Activated T-cell treated with anti-CD3 and anti-CD28 coated beads, Interleukin-2, amount 50 U/mL, for 4 hours (primary cell): ENCODE measurements around the gene NFE2L1. TPM values are rescaled to one million over a fixed set of nuclear protein-coding genes. Genes with fewer than 3 reads are reported as not detected.
"Not testable (repeated sequence)": the region's sequence is repeated elsewhere in the genome, so short reads cannot be mapped to it uniquely, and the experiment has no call there.

Source experiments
- ATAC-seq, 2 donors: fragments of 200-7000 bp; cut with Tn5 transposase; one replicate each; pipeline ENCODE4 v1.10.0; 2021
- DNase-seq: peaks from one replicate; pipeline ENCODE4 v3.0.0-alpha.2; 2020
- H3K27me3 Mint-ChIP-seq: one replicate; pipeline ENCODE4 v1.8.0; 2021; ENCODE audit warnings: low read depth, mixed read lengths
- H3K36me3 Mint-ChIP-seq: one replicate; pipeline ENCODE4 v1.8.0; 2022; ENCODE audit warnings: mixed read lengths; ENCODE audit not compliant: insufficient read depth
- H3K4me1 Mint-ChIP-seq: one replicate; pipeline ENCODE4 v1.8.0; 2021; ENCODE audit warnings: low read depth, mixed read lengths
- H3K4me3 Mint-ChIP-seq: one replicate; pipeline ENCODE4 v1.8.0; 2021; ENCODE audit warnings: mild to moderate bottlenecking, moderate library complexity, mixed read lengths
- H3K9me3 Mint-ChIP-seq: one replicate; pipeline ENCODE4 v1.8.0; 2021; ENCODE audit warnings: mixed read lengths
- total RNA-seq, 3 donors: library from RNA; stranded (reverse); gene quantifications; one replicate each; pipeline ENCODE4 v1.2.1, GENCODE V29; 2021

NFE2L1 gene
- total RNA-seq, 3 donors from 2014 or later = 93.1 to 123 (median 109) TPM

DNA sequence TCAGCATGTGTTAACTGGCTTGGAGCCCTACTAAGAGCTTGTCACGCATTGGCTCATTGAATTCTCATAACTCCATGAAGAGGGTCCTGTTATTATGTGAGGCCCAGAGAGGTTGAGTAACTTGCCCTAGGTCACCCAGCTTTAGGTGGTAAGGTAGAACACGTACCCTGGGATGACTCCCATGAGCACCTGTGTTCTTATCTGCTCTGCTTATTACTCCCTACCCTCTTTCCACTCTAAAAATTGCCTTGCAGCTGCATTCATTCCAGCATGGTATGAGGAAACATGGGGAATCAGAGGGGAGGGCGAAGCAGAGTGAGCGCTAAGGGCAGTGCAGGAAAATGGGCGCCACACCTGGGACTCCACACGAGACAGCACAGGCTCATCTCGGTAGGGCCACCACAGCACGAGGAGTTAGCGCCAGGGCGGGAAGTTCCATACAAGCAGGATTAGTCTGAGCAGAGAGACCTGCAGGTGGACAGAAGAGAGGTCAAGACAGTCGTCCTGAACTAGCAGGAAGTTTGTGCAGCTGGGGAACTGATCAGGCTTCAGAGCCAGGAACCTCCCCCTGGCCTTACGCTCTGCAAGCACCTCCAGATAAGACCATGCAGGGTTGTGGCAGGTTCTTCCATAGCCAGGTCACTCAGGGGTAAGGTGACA is 20.7 kb upstream of the NFE2L1 start:
- H3K36me3 Mint-ChIP-seq = no peaks in the 10 kb centered on the region
- no peaks in the 10 kb centered on the region for H3K9me3 Mint-ChIP-seq
- H3K27me3 Mint-ChIP-seq = peaks cover 30% of the 10 kb centered on the region
- DNase-seq = no peak
- no peak overlapping the region for H3K4me3 Mint-ChIP-seq
- peaks cover 33% of the 10 kb centered on the region for H3K4me1 Mint-ChIP-seq
- no peak for ATAC-seq

DNA sequence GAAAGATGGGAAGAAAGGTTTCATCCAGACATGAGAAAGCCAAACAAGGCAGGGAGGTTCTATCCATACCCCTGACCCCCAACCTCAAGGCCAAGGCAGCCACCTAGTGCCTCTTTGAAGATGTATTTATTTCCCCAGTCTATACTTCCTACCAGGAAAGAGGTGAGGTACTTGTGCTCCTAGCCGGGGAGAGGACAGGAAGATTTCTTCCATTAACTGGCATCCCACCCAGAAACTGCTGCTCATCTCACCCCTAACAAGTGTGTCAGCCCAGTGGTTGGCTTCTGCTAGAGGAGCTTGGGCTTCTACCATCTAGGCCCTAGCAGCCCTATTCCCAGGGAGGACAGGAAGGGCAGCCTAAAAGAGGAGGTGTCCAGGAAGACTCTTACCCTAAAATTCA is 19.4 kb upstream of the NFE2L1 start:
- ATAC-seq (no peak), DNase-seq (no peak)
- no peaks in the 10 kb centered on the region for H3K9me3 Mint-ChIP-seq
- peaks cover 28% of the 10 kb centered on the region for H3K4me1 Mint-ChIP-seq
- H3K36me3 Mint-ChIP-seq = no peaks in the 10 kb centered on the region
- peaks cover 34% of the 10 kb centered on the region for H3K27me3 Mint-ChIP-seq
- no peak overlapping the region for H3K4me3 Mint-ChIP-seq

DNA sequence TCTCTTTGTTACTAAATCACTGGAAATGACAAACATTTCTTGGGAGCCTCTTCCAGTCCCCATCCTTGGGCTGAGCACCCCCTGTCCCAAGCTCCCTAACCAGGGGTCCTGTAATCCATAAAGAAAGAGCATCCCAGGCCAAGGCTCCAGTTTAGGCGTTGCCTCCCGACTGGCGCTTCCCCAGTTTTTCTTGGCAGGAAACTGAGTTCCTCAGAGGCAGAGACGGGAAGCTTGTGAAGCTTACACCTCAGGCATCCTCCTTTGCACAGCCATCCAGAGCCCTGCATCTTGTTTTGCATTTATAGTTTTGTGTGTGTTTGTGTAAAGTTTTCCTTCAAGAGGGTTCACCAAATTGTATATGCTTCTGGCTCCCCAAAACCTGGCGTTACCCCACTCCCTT is 17.6 kb upstream of the NFE2L1 start:
- H3K27me3 Mint-ChIP-seq = peaks cover 35% of the 10 kb centered on the region
- no peak for DNase-seq
- ATAC-seq = no peak
- no peaks in the 10 kb centered on the region for H3K9me3 Mint-ChIP-seq
- no peak overlapping the region for H3K4me3 Mint-ChIP-seq
- H3K36me3 Mint-ChIP-seq = no peaks in the 10 kb centered on the region
- H3K4me1 Mint-ChIP-seq = peaks cover 14% of the 10 kb centered on the region

DNA sequence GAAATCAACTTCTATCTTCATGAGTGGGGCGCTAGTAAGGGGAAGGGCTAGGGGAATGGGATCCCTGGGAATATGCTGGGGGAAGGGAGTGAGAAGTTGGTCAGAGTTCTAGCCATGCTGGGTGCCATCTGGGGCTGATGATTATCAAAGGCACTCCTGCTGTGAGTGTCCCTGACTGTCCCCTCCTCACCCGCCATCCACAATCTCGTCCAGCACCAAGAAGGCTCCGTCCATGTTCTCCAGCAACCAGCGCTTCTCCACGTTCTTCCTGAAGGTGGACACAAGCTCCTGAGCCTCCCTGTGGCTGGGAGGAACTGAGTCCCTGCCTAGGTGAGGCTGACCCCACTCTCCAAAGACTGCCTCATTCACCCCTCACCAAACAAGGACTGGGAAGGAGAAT is 16.2 kb upstream of the NFE2L1 start:
- no peak for ATAC-seq
- H3K27me3 Mint-ChIP-seq = peaks cover 39% of the 10 kb centered on the region
- no peak overlapping the region for H3K4me3 Mint-ChIP-seq
- no peaks in the 10 kb centered on the region for H3K36me3 Mint-ChIP-seq
- no peaks in the 10 kb centered on the region for H3K9me3 Mint-ChIP-seq
- H3K4me1 Mint-ChIP-seq = peaks cover 5% of the 10 kb centered on the region
- DNase-seq = no peak

DNA sequence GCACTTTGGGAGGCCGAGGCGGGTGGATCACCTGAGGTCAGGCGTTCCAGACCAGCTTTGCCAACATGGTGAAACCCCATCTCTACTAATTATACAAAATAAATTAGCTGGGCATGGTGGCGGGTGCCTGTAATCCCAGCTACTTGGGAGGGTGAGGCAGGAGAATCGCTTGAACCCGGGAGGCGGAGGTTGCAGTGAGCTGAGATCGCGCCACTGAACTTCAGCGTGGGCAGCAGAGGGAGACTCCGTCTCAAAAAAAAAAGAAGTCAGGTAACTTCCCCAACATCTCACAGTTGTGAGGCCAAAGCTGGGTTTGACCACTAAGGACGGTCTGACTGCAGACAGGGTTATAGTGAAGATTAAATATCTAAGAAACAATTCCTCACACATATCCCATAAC is 13.4 kb upstream of the NFE2L1 start:
- H3K4me3 Mint-ChIP-seq, ATAC-seq, H3K36me3 Mint-ChIP-seq, H3K9me3 Mint-ChIP-seq, DNase-seq: not testable (repeated sequence)
- Mint-ChIP-seq H3K4me1 (peaks cover 12% of the 10 kb centered on the region), H3K27me3 (peaks cover 46% of the 10 kb centered on the region)

DNA sequence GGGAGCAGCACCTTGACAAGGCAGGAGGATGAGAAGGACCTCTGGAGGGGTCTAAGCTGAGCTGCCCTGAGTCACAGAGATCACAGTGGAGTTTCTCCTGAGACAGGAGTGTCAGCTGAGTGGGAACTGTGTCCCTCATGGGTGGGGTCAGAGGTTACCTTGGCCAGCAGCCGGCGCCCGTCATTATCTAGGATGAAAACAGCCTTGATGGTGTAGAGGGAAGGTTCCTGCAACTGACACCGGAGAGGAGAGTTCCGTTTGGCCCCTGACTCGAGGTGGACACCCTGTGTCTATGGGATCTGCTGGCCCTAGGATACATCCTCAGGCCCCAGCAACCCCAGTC is 11.5 kb upstream of the NFE2L1 start:
- ATAC-seq = no peak
- Mint-ChIP-seq H3K36me3 (no peaks in the 10 kb centered on the region), H3K27me3 (peaks cover 33% of the 10 kb centered on the region)

DNA sequence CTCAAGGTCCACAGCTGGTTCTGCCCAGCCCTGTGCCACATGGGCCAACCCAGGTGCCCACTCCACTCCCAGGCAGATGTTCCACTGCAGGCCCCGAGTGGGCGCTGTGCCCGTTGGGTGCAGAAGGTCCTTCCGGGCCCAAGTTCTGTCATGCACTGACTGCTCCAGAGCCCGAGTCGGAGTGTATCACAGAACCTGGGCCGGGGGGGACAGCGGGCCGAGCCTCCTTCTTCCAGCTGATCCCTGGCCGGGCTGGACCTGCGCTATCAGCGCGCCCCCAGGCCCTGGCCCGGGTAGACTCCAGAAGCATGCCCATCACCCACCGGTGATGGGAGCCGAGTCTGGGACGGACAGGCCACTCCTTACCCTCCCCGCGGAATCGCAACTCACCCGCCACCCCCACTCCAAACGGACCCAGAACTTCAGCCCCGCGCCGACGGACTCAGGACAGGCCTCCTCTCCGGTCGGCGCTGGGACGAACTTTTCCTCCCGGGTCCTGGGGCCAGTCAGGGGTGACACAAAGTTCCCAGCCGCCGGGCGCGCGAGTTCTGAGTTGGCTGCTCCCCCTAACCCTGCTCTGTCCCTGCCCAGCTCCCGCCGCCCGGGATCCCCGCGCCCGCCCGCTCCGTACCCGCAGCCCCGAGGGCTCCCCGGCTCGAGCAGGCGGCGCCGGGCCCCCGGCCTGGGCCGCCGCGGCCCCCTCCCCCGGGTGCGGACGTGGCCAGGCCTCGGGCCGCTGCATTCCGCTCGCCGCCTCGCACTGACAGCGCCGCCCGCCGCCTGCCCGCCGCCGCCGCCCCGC is 10.9 kb upstream of the NFE2L1 start, which contains the start of gene COPZ2:
COPZ2 (minus strand) TSS at position 762 of the 802 bp plus-strand sequence; CDS start at position 742, 20 bp downstream.
- H3K4me1 Mint-ChIP-seq = peaks cover 12% of the 10 kb centered on the region
- ATAC-seq = peak; percentile 92
- peaks cover 30% of the 10 kb centered on the region for H3K27me3 Mint-ChIP-seq
- DNase-seq = peak; percentile 49
- no peaks in the 10 kb centered on the region for H3K9me3 Mint-ChIP-seq
- H3K36me3 Mint-ChIP-seq = no peaks in the 10 kb centered on the region
- H3K4me3 Mint-ChIP-seq = peak within 1 kb of the TSS; percentile 83

More for the DNA sequence above, 11.5 kb upstream of the NFE2L1 start:
- Mint-ChIP-seq H3K4me3 (peak overlapping the region; percentile 80), H3K9me3 (no peaks in the 10 kb centered on the region), H3K4me1 (peaks cover 12% of the 10 kb centered on the region)
- DNase-seq = no peak

DNA sequence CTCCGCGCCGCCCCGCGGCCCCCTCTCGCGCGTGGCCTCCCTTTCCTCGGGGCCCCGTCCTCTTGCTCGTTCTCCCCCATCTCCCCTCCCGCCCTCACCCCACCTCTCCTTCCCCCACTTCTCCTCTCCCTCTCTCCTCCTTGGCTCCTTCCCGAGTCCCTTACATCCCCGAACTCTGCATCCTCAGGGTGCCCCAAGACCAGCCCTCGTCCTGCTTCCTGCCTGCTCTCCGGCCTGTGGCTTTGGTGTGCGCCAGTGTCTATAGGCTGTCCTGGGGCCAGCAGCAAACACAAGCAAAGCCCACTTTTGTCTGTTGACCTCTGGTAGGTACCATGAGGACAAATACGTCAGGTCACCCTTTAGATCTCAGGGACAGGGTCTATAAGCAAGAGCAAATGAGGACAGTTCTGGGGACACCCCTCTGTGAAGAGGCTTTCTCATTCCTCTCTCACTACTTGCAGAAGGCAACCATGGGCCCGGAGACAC is 10.3 kb upstream of the NFE2L1 start:
- DNase-seq = no peak
- no peaks in the 10 kb centered on the region for H3K9me3 Mint-ChIP-seq
- peaks cover 12% of the 10 kb centered on the region for H3K4me1 Mint-ChIP-seq
- H3K27me3 Mint-ChIP-seq = peaks cover 26% of the 10 kb centered on the region
- ATAC-seq = peak in 1 of 2 donors; percentile 15
- H3K36me3 Mint-ChIP-seq = no peaks in the 10 kb centered on the region
- H3K4me3 Mint-ChIP-seq = peak overlapping the region; percentile 83

DNA sequence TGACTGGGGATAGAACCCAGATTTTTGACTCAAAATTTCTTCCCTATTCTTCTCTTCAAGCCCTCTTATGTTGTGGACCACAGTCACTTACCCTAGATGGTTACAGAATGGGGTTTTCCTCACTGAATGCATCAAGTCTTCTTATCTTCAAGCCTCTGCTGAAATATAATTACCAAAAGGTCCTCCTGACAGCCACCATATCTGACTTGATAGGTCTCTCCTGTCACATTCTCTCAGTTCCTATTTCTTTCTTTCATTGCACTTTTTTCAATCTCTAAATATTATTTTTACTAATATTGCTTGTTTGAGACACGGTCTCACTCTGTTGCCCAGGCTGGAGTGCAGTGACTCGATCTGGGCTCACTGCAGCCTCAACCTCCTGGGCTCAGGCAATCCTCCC is 9.5 kb upstream of the NFE2L1 start:
- H3K4me3 Mint-ChIP-seq = no peak overlapping the region

DNA sequence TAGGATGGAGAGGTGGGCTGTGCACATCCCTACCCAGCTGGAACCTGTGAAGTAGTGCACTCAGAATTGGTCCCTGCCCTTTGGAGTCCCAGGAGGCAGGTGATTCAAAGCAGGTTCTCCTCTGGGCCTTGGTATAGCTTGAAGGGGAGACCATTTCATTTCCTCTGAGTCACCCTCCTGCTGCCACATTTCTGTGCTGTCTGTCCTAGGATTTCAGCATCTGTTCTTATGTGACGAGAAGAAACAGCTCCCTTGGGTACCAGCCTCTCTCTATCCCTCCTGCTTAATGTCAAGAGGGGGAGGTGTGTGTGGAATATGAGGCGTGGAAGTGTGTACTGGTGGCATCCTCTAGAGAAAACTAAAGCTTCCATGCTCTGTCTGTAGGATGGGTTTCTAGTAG is 5.0 kb upstream of the NFE2L1 start:
- no peak overlapping the region for H3K4me3 Mint-ChIP-seq
- H3K27me3 Mint-ChIP-seq = peaks cover 6% of the 10 kb centered on the region
- no peak for DNase-seq
- H3K4me1 Mint-ChIP-seq = peaks cover 17% of the 10 kb centered on the region
- no peaks in the 10 kb centered on the region for H3K9me3 Mint-ChIP-seq
- no peaks in the 10 kb centered on the region for H3K36me3 Mint-ChIP-seq
- ATAC-seq = no peak

More for the DNA sequence above, 9.5 kb upstream of the NFE2L1 start:
- DNase-seq (no peak), ATAC-seq (no peak)
- Mint-ChIP-seq H3K36me3 (no peaks in the 10 kb centered on the region), H3K4me1 (peaks cover 12% of the 10 kb centered on the region), H3K9me3 (no peaks in the 10 kb centered on the region), H3K27me3 (peaks cover 19% of the 10 kb centered on the region)

DNA sequence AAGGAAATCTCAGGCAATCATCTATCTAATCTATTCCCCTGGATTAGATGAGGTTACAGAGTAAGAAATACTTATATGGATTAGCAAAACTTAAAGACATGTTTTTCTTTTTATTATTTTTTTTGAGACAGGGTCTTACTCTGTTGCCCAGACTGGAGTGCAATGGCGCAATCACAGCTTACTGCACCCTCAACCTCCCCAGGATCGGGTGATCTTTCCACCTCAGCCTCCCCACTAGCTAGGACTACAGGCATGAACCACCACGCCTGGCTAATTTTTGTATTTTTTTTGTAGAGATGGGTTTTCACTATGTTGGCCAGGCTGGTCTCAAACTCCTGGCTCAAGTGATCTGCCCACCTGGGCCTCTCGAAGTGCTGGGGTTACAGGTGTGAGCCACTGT is 3.3 kb upstream of the NFE2L1 start:
- ATAC-seq = no peak
- no peak overlapping the region for H3K4me3 Mint-ChIP-seq

DNA sequence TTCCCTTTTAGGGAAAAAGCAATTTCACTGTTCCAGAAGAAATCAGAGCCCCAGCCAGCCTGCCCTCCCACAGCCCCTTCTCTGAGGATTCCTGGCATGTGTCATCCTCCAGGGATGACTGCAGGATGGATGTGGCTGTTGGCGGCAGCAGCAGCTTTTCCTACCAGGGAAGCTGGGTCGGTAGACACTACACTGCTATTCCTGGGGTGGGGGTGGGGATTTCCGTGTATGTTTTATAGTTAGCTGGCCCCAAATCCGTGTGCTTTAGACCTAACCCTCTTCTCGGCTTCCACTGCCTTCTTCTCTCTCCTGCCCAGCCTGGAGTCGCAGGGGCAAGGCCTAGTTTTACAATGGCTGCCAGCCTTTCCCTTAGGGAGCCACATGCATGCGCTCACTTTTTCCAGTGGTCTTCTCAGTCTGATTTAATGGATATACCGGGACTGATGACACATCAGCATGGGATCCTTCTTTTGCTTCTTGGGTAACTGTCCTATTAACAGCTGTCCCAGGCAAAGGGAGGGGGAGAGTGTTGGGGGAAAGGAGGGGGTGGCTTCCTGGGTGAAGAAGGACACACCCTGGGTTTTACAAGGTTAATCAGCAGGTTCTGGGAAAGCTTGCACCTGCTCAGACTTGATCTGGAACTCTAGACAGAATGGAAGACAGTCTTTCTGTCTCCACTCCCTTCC is 2.7 kb upstream of the NFE2L1 start:
- peaks cover 27% of the 10 kb centered on the region for H3K4me1 Mint-ChIP-seq
- peaks cover 3% of the 10 kb centered on the region for H3K36me3 Mint-ChIP-seq
- no peaks in the 10 kb centered on the region for H3K9me3 Mint-ChIP-seq
- no peak for ATAC-seq
- H3K4me3 Mint-ChIP-seq = peak overlapping the region; percentile 14
- DNase-seq = no peak
- no peaks in the 10 kb centered on the region for H3K27me3 Mint-ChIP-seq

More for the DNA sequence above, 3.3 kb upstream of the NFE2L1 start:
- DNase-seq = no peak
- Mint-ChIP-seq H3K9me3 (no peaks in the 10 kb centered on the region), H3K27me3 (no peaks in the 10 kb centered on the region), H3K36me3 (no peaks in the 10 kb centered on the region), H3K4me1 (peaks cover 21% of the 10 kb centered on the region)

DNA sequence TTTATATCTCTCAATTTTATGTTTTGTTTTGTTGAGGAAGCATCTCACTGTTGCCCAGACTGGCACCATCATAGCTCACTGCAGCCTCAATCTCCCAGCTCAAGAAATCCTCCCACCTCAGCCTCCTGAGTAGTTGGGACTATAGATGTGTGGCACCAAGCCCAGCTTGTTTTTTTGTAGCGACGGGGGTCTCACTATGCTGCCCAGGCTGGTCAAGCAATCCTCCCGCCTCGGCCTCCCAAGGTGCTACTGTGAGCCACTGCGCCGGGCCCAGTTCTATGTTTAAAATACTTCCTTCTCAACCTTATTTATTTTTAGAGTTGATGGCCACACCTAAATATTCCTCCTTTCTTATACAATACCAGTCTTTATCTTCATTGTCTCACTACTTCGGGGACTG is 1.9 kb upstream of the NFE2L1 start:
- DNase-seq (no peak), ATAC-seq (no peak)
- Mint-ChIP-seq H3K36me3 (peaks cover 10% of the 10 kb centered on the region), H3K27me3 (no peaks in the 10 kb centered on the region), H3K4me1 (peaks cover 35% of the 10 kb centered on the region), H3K9me3 (no peaks in the 10 kb centered on the region), H3K4me3 (peak overlapping the region; percentile 92)

DNA sequence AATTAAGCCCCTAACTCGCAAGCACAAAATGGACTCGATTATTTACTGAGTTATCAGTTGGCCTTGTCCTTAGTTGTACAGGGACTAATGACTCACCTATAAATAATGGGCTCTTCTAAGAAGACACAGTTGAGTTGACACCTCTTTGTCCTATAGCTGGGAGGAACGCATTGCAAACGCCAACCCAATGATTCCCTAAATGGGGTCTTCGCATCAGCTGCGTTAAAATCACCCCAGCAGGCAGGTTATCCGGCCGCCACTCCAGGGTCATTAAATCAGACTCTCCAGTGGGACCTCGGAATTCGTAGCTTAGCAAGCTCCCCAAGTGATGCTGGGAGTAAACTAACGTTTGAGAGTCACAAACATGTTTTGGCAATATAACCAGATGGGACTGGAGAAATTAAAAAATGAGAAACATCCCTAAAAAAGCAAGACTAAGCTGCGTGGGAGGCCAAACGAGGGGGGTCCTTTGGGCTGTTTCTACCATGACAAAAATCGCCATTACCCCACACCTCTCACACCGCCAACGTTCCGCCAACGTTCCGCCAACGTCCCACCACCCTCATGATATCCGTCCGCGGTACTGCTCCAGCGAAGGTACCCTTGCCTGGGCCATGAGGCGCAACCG is 932 bp upstream of the NFE2L1 start:
- no peaks in the 10 kb centered on the region for H3K27me3 Mint-ChIP-seq
- ATAC-seq (no peak), DNase-seq (no peak)
- peak overlapping the region; percentile 92 for H3K4me3 Mint-ChIP-seq
- H3K36me3 Mint-ChIP-seq = peaks cover 13% of the 10 kb centered on the region
- no peaks in the 10 kb centered on the region for H3K9me3 Mint-ChIP-seq
- H3K4me1 Mint-ChIP-seq = peaks cover 44% of the 10 kb centered on the region
